Adipocyte (in vitro differentiated cells): Measurements from ENCODE around the gene HUS1B.
"Not testable (repeated sequence)": the region's sequence is repeated elsewhere in the genome, so short reads cannot be mapped to it uniquely, and the experiment has no call there.

Source experiments
- DNase-seq: peaks from one replicate; pipeline ENCODE4 v3.0.0-alpha.2; 2015; ENCODE audit warnings: low read depth
- H3K27me3 ChIP-seq: replicated peaks from 2 replicates; pipeline ENCODE4 v1.7.0; 2013; ENCODE audit warnings: mild to moderate bottlenecking, low read length, moderate library complexity; ENCODE audit not compliant: control insufficient read depth, insufficient read depth
- H3K36me3 ChIP-seq: 2 replicates; pipeline ENCODE4 v1.7.0; 2013; ENCODE audit warnings: low read length, mild to moderate bottlenecking, moderate library complexity; ENCODE audit not compliant: control insufficient read depth, insufficient read depth, severe bottlenecking
- H3K4me1 ChIP-seq: 2 replicates; pipeline ENCODE4 v1.7.0; 2013; ENCODE audit warnings: mild to moderate bottlenecking, low read length, moderate library complexity; ENCODE audit not compliant: control insufficient read depth, insufficient read depth
- H3K4me3 ChIP-seq: 2 replicates; pipeline ENCODE4 v1.7.0; 2013; ENCODE audit warnings: mild to moderate bottlenecking, low read length, moderate library complexity
- H3K9ac ChIP-seq: 2 replicates; pipeline ENCODE4 v1.7.0; 2013; ENCODE audit warnings: mild to moderate bottlenecking, low read length, moderate library complexity
- H3K9me3 ChIP-seq: 2 replicates; pipeline ENCODE4 v1.7.0; 2013; ENCODE audit warnings: mild to moderate bottlenecking, low read length, moderate library complexity; ENCODE audit not compliant: control insufficient read depth

Gene HUS1B

DNA sequence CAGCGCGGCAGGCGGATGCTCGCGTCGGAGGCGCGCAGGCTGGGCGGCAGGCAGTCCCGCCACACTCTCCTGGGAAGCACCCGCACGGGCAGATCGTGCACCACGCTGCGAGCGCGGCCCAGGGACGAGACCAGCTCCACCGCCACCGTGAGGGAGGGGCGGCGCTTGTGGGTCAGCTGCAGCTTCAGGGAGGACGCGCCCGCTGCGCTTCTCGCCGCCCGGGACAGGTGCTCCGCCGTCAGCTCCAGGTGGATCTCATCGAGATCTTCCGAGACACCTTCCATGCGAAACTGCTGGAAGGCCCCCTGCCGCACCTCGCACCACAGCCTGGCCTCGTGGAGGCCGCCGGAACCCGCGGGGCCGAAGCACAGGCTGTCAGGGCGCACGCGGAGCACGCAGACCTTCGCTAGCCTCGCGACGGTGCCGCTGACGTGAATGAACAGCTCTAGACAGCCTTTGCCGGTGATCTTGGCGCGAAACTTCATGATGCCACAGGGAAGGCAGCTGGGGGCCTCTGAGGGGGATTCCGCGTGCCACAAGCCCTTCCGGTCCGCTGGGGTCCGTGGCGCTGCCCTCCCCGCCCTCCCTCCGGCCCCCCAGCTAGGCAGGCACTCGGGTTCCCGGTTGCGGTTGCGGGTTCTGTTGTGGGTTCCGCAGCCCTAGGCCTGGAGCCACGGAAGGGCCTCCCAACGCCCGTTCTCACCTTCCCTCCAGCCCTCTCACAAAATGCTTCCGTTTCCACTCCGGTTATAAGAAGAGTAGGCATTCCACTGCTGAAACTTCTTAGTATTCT lies at the start of gene HUS1B:
Gene HUS1B, minus strand, starts transcription at position 641 of the 793 bp plus-strand sequence. Its CDS starts 156 bp downstream, at position 485.
- peak within 1 kb of the TSS; percentile 39 for H3K9ac ChIP-seq
- no peaks in the 10 kb centered on the region for H3K27me3 ChIP-seq
- no peaks in the 10 kb centered on the region for H3K9me3 ChIP-seq
- H3K36me3 ChIP-seq: no peaks in the 10 kb centered on the region
- peak within 1 kb of the TSS; percentile 47 for H3K4me3 ChIP-seq
- DNase-seq: no peak
- peaks cover 22% of the 10 kb centered on the region for H3K4me1 ChIP-seq

DNA sequence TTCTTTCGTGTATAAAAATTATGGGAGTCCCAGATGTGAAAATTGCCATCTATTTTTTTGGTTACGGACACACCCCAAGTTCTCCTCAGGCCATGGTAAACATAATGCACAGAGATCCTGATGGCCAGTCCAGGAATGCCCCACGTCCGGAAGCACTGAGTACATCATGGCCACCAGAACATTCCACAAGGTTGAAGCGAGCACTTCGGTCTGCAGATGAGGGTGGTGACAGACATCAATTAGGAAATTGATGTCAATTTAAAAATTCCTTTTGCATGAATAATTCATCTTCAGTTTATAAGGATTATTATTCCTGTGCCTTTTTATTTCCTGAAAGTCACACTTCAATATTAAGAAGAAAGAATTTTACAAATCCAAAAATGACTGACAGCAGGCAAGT lies 49.2 kb upstream of the HUS1B start:
- no peak for DNase-seq
- no peak overlapping the region for H3K4me3 ChIP-seq
- no peaks in the 10 kb centered on the region for H3K4me1 ChIP-seq
- H3K36me3 ChIP-seq: no peaks in the 10 kb centered on the region
- no peaks in the 10 kb centered on the region for H3K27me3 ChIP-seq
- no peak overlapping the region for H3K9ac ChIP-seq
- no peaks in the 10 kb centered on the region for H3K9me3 ChIP-seq

DNA sequence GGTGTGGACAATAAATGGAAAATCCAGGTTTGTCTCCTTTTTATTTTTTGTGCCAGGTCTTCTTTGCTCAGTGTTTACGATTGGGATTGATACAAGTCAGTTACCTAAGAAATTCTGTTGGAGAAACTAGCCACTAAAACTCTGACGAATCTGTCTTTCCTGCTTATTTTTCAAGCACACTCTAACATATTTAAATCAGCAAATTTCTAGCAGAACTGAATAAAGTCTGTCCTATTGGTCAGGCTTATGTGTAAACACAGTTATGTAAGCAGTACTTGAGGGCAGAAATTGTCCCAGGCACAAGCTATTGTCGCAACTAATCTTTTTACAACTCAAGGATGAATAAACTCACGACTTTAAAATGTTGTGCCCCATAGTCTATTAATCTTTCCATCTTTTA lies 48.1 kb upstream of the HUS1B start:
- Histone ChIP-seq H3K27me3 (peaks cover 3% of the 10 kb centered on the region), H3K9ac (no peak overlapping the region), H3K36me3 (no peaks in the 10 kb centered on the region), H3K9me3 (no peaks in the 10 kb centered on the region), H3K4me3 (no peak overlapping the region), H3K4me1 (no peaks in the 10 kb centered on the region)
- DNase-seq: no peak

DNA sequence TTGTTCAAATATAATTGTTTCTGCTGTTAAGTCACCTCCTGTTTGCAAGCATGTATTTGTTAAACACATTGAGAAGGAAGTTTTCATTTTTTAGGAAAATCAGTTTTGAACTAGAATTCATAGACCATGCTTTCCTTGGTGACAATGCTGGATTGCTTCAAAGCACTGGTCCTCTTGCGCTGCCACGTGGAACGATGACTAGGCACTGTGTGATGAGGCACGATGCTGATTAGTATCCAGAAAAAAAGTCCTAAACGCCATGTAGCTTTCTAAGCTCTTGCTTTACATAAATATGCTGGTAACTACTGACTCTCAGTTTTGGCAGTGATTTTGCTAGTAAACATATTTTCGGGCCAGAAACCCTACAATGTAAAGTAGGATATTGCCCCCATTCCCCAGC lies 47.1 kb upstream of the HUS1B start:
- Histone ChIP-seq H3K4me3 (no peak overlapping the region), H3K36me3 (no peaks in the 10 kb centered on the region), H3K9me3 (no peaks in the 10 kb centered on the region), H3K4me1 (no peaks in the 10 kb centered on the region), H3K9ac (no peak overlapping the region), H3K27me3 (peaks cover 3% of the 10 kb centered on the region)
- DNase-seq: no peak

DNA sequence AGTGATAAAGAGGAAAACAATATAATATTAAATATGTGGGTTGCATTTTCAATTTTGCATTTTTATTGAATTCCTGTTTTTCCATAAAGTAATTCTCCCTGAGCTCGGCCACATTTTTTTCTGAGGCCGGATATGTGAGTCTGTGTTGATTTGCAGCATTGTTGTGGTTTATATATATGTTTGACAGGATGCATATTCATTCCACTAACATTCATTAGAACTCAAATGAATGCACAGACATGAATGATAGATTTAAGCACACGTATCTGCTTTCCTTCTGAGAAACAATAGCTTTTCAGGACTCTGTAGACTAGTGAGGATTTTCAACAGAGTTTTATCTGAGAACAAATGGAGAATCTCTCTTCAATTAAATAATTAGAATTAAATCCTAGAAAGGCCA lies 46.7 kb upstream of the HUS1B start:
- no peaks in the 10 kb centered on the region for H3K4me1 ChIP-seq
- DNase-seq: peak; percentile 18
- no peak overlapping the region for H3K4me3 ChIP-seq
- peaks cover 3% of the 10 kb centered on the region for H3K27me3 ChIP-seq
- no peak overlapping the region for H3K9ac ChIP-seq
- no peaks in the 10 kb centered on the region for H3K36me3 ChIP-seq
- no peaks in the 10 kb centered on the region for H3K9me3 ChIP-seq

DNA sequence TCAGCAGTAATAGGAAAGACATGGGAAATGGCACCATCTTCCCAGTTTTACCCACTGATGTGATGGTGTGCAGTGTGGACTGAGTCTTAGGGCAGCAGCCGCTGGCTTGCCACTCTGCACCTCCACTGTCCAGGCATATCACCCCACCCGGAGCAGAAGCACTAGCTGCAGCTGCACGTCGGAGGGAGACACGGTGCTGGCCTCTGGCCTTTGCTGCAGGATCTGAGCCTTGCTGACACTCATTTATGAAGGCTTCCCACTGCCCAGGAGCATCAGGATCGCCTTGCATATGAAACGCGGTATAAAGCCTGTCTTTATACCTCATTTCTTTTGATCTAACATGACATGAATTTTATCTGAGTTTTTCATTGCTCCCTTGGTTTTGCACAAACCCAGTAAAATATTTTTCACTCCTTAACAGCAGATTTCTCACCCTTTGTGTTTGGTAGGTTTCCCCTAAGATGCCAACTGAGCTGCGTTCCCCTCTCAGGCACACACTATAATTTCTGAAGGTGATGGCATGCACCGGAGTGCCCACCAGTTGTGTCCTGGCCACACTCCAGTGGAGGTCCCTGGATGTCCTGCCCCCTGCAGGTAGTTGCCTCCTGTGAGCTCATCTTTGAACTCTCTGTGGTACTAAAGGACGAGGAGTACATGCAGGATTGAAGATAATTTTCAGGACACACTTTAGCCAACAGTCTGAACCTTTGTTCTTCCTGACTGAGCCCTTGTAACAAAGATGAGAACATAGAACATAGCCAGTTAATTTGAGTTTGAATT lies 45.0 kb upstream of the HUS1B start:
- H3K27me3 ChIP-seq: peaks cover 3% of the 10 kb centered on the region
- H3K4me1 ChIP-seq: no peaks in the 10 kb centered on the region
- no peak for DNase-seq
- no peaks in the 10 kb centered on the region for H3K9me3 ChIP-seq
- H3K4me3 ChIP-seq: no peak overlapping the region
- H3K9ac ChIP-seq: no peak overlapping the region
- no peaks in the 10 kb centered on the region for H3K36me3 ChIP-seq

DNA sequence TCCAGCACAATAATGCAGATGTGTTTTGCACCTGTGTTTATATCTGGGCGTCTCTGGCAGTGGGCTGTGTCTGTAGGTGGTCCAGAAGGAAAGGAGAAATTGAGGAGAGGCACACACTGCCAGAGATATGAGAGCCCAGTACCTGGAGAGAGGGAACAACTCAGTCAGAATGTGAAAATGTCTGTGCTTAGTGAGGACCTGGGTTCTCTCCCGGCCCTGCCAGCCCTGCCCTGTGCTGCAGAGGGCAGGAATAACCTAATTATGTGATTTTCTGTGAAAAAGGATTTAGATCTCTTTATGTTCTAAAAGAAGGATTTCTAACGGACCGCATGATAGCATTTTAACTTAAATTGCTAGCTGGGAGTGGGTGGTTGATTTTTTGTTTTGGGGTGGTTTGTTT lies 44.3 kb upstream of the HUS1B start:
- no peaks in the 10 kb centered on the region for H3K4me1 ChIP-seq
- H3K27me3 ChIP-seq: peaks cover 3% of the 10 kb centered on the region
- H3K36me3 ChIP-seq: no peaks in the 10 kb centered on the region
- DNase-seq: no peak
- no peak overlapping the region for H3K9ac ChIP-seq
- no peak overlapping the region for H3K4me3 ChIP-seq
- H3K9me3 ChIP-seq: no peaks in the 10 kb centered on the region

DNA sequence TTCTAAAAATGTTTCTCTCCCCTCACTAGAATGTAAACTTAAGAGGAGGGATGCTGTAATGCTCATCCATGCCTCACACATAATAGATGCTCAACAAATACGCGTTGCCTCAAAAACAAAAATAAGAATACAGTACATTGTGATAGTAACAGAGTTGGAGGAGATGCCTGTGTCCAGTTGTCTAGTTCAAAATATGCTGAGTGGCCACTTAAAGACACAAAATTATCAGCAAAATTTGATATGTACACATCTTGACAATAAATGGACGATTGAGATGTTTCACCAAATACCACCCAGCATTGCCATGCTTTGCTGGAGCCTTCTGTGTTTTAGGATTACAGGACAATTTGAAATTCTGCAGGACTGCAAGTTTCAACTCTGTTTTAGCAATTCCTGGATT lies 43.6 kb upstream of the HUS1B start:
- DNase-seq: no peak
- Histone ChIP-seq H3K9ac (no peak overlapping the region), H3K9me3 (no peaks in the 10 kb centered on the region), H3K4me3 (no peak overlapping the region), H3K27me3 (peaks cover 3% of the 10 kb centered on the region), H3K36me3 (no peaks in the 10 kb centered on the region), H3K4me1 (no peaks in the 10 kb centered on the region)

DNA sequence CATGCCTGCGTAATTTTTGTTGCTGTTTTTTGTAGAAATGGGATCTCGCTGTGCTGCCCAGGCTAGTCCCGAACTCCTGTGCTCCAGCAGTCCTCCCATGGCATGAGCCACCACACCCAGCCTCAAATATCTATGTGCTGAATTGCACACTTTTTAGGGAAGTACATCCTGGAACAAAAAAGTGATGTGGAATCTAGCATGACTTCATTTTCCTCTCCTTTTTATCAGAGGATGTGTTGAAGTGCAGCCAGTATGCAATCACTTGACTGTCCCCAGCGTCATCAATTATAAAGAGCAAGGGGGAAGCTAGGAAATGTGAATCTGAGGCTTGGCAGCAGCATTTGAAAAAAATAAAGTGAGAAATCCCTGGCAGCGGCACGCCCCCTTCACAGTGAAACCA lies 42.4 kb upstream of the HUS1B start:
- H3K9ac ChIP-seq: no peak overlapping the region
- H3K4me1 ChIP-seq: no peaks in the 10 kb centered on the region
- DNase-seq: no peak
- no peaks in the 10 kb centered on the region for H3K9me3 ChIP-seq
- no peak overlapping the region for H3K4me3 ChIP-seq
- H3K27me3 ChIP-seq: peaks cover 3% of the 10 kb centered on the region
- H3K36me3 ChIP-seq: no peaks in the 10 kb centered on the region

DNA sequence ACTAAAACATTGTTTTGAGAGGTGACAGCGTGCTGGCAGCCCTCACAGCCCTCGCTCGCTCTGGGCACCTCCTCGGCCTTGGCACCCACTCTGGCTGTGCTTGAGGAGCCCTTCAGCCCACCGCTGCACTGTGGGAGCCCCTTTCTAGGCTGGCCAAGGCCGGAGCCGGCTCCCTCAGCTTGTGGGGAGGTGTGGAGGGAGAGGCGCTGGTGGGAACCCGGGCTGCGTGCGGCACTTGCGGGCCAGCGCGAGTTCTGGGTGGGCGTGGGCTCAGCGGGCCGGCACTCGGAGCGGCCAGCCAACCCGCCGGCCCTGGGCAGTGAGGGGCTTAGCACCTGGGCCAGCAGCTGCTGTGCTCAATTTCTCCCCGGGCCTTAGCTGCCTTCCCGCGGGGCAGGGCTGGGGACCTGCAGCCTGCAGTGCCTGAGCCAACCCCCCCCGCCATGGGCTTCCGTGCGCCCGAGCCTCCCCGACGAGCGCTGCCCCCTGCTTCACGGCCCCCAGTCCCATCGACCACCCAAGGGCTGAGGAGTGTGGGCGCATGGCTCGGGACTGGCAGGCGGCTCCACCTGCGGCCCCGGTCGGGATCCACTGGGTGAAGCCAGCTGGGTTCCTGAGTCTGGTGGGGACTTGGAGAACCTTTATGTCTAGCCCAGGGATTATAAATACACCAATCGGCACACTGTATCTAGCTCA lies 37.7 kb upstream of the HUS1B start:
- not testable (repeated sequence) for DNase-seq, H3K4me3 ChIP-seq, H3K27me3 ChIP-seq, H3K36me3 ChIP-seq, H3K9me3 ChIP-seq, H3K4me1 ChIP-seq, H3K9ac ChIP-seq

DNA sequence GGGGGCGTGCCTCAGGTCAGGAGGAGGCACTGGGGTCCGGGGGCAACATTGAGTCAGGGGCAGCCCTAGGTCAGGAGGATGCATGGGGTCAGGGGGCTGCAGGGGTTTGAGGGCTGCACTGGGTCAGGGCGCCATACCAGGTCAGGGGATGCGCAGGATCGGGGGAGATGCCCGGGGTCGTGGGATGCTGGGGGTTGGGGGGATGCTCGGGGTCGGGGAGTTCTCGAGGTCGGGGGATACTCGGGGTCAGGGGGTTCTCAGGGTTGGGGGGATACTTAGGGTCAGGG lies 36.8 kb upstream of the HUS1B start:
- Histone ChIP-seq H3K9me3 (no peaks in the 10 kb centered on the region), H3K4me3 (peak overlapping the region; percentile 95)

More for the DNA sequence above, 36.8 kb upstream of the HUS1B start:
- DNase-seq: no peak
- peaks cover 5% of the 10 kb centered on the region for H3K36me3 ChIP-seq
- H3K4me1 ChIP-seq: peaks cover 5% of the 10 kb centered on the region
- H3K27me3 ChIP-seq: no peaks in the 10 kb centered on the region
- no peak overlapping the region for H3K9ac ChIP-seq
